ENCODE results near the gene SMPD4.
"Not testable (repeated sequence)": the region's sequence is repeated elsewhere in the genome, so short reads cannot be mapped to it uniquely, and the experiment has no call there.

The SMPD4 gene

GRCh38 chr2:130181880-130182682, 679 bp upstream of the SMPD4 start, which contains the start of gene MZT2B:
TSS of gene MZT2B (plus strand) at chr2:130182262. CDS start at chr2:130182283, 21 bp downstream.
- Histone ChIP-seq H3K27ac (ENCODE audit: low read depth, low read length, poor library complexity, severe bottlenecking) (peak within 1 kb of the TSS; percentile 82), H3K4me1 (ENCODE audit: insufficient read depth, low read length, severe bottlenecking) (peaks cover 25% of the 10 kb centered on the region)

GRCh38 chr2:130180404-130181324, 738 bp downstream of the SMPD4 start:
- Histone ChIP-seq H3K4me3 (ENCODE audit: low read depth, low read length, poor library complexity, severe bottlenecking) (peak overlapping the region; percentile 87), H3K4me1 (ENCODE audit: insufficient read depth, low read length, severe bottlenecking) (peaks cover 25% of the 10 kb centered on the region), H3K36me3 (ENCODE audit: insufficient read depth, low read length) (peaks cover 19% of the 10 kb centered on the region; the same call in 1 of the 2 replicates), H3K9ac (ENCODE audit: low read length) (peak overlapping the region; percentile 85), H3K79me2 (ENCODE audit: insufficient read depth, low read length) (peaks cover 32% of the 10 kb centered on the region), H3K27ac (ENCODE audit: low read depth, low read length, poor library complexity, severe bottlenecking) (peak overlapping the region; percentile 7), H3K4me2 (ENCODE audit: low read length) (peak overlapping the region; percentile 86)
- not testable (repeated sequence) for H3K27me3 ChIP-seq (ENCODE audit: insufficient read depth, low read length); H3K9me2 ChIP-seq (ENCODE audit: low read depth, low read length); H3F3A ChIP-seq (ENCODE audit: insufficient read depth, low read length); H3K9me3 ChIP-seq (ENCODE audit: low read length); H4K20me1 ChIP-seq (ENCODE audit: insufficient read depth, low read length); H2AFZ ChIP-seq (ENCODE audit: low read length)

More at GRCh38 chr2:130181880-130182682, 679 bp upstream of the SMPD4 start, which contains the start of gene MZT2B:
- H4K20me1 ChIP-seq (ENCODE audit: insufficient read depth, low read length); H3F3A ChIP-seq (ENCODE audit: insufficient read depth, low read length); H3K27me3 ChIP-seq (ENCODE audit: insufficient read depth, low read length); H3K9me3 ChIP-seq (ENCODE audit: low read length); H3K9me2 ChIP-seq (ENCODE audit: low read depth, low read length); H2AFZ ChIP-seq (ENCODE audit: low read length): not testable (repeated sequence)
- Histone ChIP-seq H3K4me2 (ENCODE audit: low read length) (peak within 1 kb of the TSS; percentile 86), H3K36me3 (ENCODE audit: insufficient read depth, low read length) (peaks cover 13% of the 10 kb centered on the region; the same call in 1 of the 2 replicates), H3K79me2 (ENCODE audit: insufficient read depth, low read length) (peaks cover 32% of the 10 kb centered on the region), H3K9ac (ENCODE audit: low read length) (peak within 1 kb of the TSS; percentile 85), H3K4me3 (ENCODE audit: low read depth, low read length, poor library complexity, severe bottlenecking) (peak within 1 kb of the TSS; percentile 87)
- TF ChIP-seq CTCF (IDR thresholded peaks at IDR 0.05; ENCODE audit: low read length) = peak; percentile 55

- H3K4me1 ChIP-seq (ENCODE audit: insufficient read depth, low read length, severe bottlenecking); H3K9ac ChIP-seq (ENCODE audit: low read length); H3K4me3 ChIP-seq (ENCODE audit: low read depth, low read length, poor library complexity, severe bottlenecking); H3K27me3 ChIP-seq (ENCODE audit: insufficient read depth, low read length); H4K20me1 ChIP-seq (ENCODE audit: insufficient read depth, low read length); H3K9me3 ChIP-seq (ENCODE audit: low read length); H3K27ac ChIP-seq (ENCODE audit: low read depth, low read length, poor library complexity, severe bottlenecking); H2AFZ ChIP-seq (ENCODE audit: low read length); H3F3A ChIP-seq (ENCODE audit: insufficient read depth, low read length); H3K9me2 ChIP-seq (ENCODE audit: low read depth, low read length); H3K4me2 ChIP-seq (ENCODE audit: low read length): not testable (repeated sequence)
- peaks cover 19% of the 10 kb centered on the region for H3K79me2 ChIP-seq (ENCODE audit: insufficient read depth, low read length)
- H3K36me3 ChIP-seq (ENCODE audit: insufficient read depth, low read length) = peaks cover 59% of the 10 kb centered on the region
Observed at GRCh38 chr2:130174866-130175265, 6.5 kb downstream of the SMPD4 start.

- Histone ChIP-seq H3K36me3 (ENCODE audit: insufficient read depth, low read length) (peaks cover 80% of the 10 kb centered on the region), H3K79me2 (ENCODE audit: insufficient read depth, low read length) (no peaks in the 10 kb centered on the region), H3K4me1 (ENCODE audit: insufficient read depth, low read length, severe bottlenecking) (no peaks in the 10 kb centered on the region), H3K9ac (ENCODE audit: low read length) (no peak overlapping the region), H3F3A (ENCODE audit: insufficient read depth, low read length) (no peaks in the 10 kb centered on the region), H2AFZ (ENCODE audit: low read length) (no peak overlapping the region), H4K20me1 (ENCODE audit: insufficient read depth, low read length) (no peaks in the 10 kb centered on the region), H3K9me3 (ENCODE audit: low read length) (no peaks in the 10 kb centered on the region), H3K4me3 (ENCODE audit: low read depth, low read length, poor library complexity, severe bottlenecking) (no peak overlapping the region), H3K4me2 (ENCODE audit: low read length) (no peak overlapping the region), H3K9me2 (ENCODE audit: low read depth, low read length) (no peaks in the 10 kb centered on the region), H3K27me3 (ENCODE audit: insufficient read depth, low read length) (no peaks in the 10 kb centered on the region), H3K27ac (ENCODE audit: low read depth, low read length, poor library complexity, severe bottlenecking) (no peak overlapping the region)
- no peak for TF ChIP-seq EZH2 (IDR thresholded peaks at IDR 0.05; ENCODE audit: borderline replicate concordance, low read length)
Observed at GRCh38 chr2:130169896-130170295, 11.5 kb downstream of the SMPD4 start.

- H4K20me1 ChIP-seq (ENCODE audit: insufficient read depth, low read length); H3F3A ChIP-seq (ENCODE audit: insufficient read depth, low read length); H3K4me3 ChIP-seq (ENCODE audit: low read depth, low read length, poor library complexity, severe bottlenecking); H3K79me2 ChIP-seq (ENCODE audit: insufficient read depth, low read length); H3K27ac ChIP-seq (ENCODE audit: low read depth, low read length, poor library complexity, severe bottlenecking); H3K4me2 ChIP-seq (ENCODE audit: low read length); H3K9me2 ChIP-seq (ENCODE audit: low read depth, low read length); H3K4me1 ChIP-seq (ENCODE audit: insufficient read depth, low read length, severe bottlenecking); H3K27me3 ChIP-seq (ENCODE audit: insufficient read depth, low read length); H3K9ac ChIP-seq (ENCODE audit: low read length); H2AFZ ChIP-seq (ENCODE audit: low read length); H3K9me3 ChIP-seq (ENCODE audit: low read length): not testable (repeated sequence)
- H3K36me3 ChIP-seq (ENCODE audit: insufficient read depth, low read length) = peaks cover 79% of the 10 kb centered on the region
Observed at GRCh38 chr2:130169163-130169562, 12.2 kb downstream of the SMPD4 start.

GRCh38 chr2:130166611-130167010, 14.8 kb downstream of the SMPD4 start:
- H3K4me2 ChIP-seq (ENCODE audit: low read length); H3K9me2 ChIP-seq (ENCODE audit: low read depth, low read length); H3K4me1 ChIP-seq (ENCODE audit: insufficient read depth, low read length, severe bottlenecking); H3K27me3 ChIP-seq (ENCODE audit: insufficient read depth, low read length); H2AFZ ChIP-seq (ENCODE audit: low read length); H3K27ac ChIP-seq (ENCODE audit: low read depth, low read length, poor library complexity, severe bottlenecking); H3K4me3 ChIP-seq (ENCODE audit: low read depth, low read length, poor library complexity, severe bottlenecking); H4K20me1 ChIP-seq (ENCODE audit: insufficient read depth, low read length); H3K79me2 ChIP-seq (ENCODE audit: insufficient read depth, low read length); H3F3A ChIP-seq (ENCODE audit: insufficient read depth, low read length); H3K9ac ChIP-seq (ENCODE audit: low read length); H3K9me3 ChIP-seq (ENCODE audit: low read length): not testable (repeated sequence)
- H3K36me3 ChIP-seq (ENCODE audit: insufficient read depth, low read length) = peaks cover 74% of the 10 kb centered on the region
